GM19043 (cell line): ENCODE data around the gene PPP2R5A.
"Not testable (repeated sequence)": the region's sequence is repeated elsewhere in the genome, so short reads cannot be mapped to it uniquely, and the experiment has no call there.

Experiments
- ATAC-seq: cut with Tn5 transposase; IDR thresholded peaks from one replicate; pipeline ENCODE4 v1.9.1; 2021; ENCODE audit warnings: low read depth; ENCODE audit not compliant: unreplicated experiment

PPP2R5A gene

DNA sequence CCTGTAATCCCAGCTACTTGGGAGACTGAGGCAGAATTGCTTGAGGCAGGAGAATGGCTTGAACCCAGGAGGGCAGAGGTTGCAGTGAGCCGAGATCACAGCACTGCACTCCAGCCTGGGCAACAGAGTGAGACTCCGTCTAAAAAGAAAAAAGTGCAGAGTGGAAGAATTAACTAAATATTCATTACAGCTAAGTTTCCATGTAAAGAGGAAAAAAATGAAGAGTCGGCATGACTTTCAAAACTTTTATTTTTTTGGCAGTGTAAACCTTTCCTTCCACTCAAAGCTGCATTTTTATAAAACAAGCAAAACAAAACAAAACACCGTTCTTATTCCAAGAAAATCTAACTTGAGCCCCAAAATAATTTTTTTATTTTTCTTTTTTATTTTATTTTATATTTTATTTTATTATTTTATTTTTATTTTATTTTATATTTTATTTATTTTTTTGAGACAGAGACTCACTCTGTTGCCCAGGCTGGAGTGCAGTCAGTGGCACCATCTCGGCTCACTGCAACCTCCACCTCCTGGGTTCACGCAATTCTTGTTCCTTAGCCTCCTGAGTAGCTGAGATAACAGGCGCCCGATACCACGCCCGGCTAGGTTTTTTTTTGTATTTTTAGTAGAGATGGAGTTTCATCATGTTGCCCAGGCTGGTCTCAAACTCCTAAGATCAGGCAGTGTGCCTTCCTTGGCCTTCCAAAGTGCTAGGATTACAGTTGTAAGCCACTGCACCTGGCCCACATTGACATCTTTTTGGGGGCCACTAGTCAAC is 66.6 kb downstream of the PPP2R5A start:
- ATAC-seq, result no peak

DNA sequence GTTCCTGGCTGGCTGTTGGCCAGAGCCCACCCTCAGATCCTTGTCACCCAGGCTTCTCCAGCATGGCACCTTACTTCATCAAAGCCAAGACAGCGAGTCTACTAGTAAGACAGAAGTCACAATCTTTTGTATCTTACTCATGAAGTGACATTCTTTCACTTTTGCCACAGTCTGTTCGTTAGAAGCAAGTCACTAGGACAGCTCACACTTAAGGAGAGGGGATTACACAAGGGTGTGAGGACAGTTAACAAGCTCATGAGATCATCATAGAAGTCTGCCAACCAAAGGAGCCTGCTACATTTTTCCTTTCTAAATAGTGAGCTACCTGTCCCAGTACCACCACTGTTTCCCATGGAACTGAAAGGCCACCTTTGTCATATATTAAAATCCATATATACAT is 68.0 kb downstream of the PPP2R5A start:
- ATAC-seq, result no peak

GRCh38 chr1:212354464-212354863 is 69.3 kb downstream of the PPP2R5A start:
- no peak for ATAC-seq

GRCh38 chr1:212355230-212355969 is 70.2 kb downstream of the PPP2R5A start:
- no peak for ATAC-seq

- ATAC-seq, result no peak
These were observed 74.7 kb downstream of the PPP2R5A start for GRCh38 chr1:212359794-212360479.

- ATAC-seq, result no peak
These were observed 79.8 kb downstream of the PPP2R5A start for GRCh38 chr1:212364985-212365384.

DNA sequence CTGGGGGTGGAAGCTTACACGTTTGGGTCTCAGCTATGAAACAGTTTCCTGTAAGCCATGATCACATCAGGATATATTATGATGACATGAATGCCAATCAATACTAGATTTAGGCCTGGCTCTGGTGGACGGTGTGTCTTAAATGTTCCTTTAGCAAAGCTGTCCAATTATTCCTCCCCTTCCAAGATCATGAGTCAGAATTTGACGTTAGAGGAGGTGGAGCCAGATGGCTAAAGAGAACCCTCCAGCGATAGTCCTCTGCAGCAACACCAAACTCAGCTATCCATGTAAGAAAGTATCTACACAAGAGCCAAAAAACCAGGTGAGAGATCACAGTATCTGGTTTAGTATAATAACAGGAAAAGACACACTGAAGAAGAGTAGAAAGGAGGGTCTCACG is 81.7 kb downstream of the PPP2R5A start:
- ATAC-seq, result no peak

GRCh38 chr1:212367474-212368072 is 82.4 kb downstream of the PPP2R5A start:
- ATAC-seq, result no peak

DNA sequence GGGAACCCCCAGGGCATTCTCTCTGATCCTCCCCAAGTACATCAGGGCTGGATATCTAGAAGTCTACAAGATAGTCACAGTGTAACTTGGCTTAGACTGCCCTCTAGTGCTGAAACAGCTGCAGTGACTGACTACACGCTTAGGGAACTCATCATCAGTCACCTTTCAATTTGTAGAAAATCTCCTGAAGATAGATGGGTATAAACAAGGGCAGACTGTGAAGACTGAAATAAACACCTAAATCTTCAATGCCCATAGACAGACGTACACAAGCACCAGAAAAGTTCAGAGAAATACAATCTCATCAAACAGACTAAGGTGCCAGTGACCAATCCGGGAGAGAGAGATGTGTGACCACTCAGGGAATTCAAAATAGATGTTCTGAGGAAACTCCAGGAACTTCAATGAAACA is 82.9 kb downstream of the PPP2R5A start:
- ATAC-seq, result no peak

GRCh38 chr1:212375986-212376385 is 90.8 kb downstream of the PPP2R5A start:
- no peak for ATAC-seq

DNA sequence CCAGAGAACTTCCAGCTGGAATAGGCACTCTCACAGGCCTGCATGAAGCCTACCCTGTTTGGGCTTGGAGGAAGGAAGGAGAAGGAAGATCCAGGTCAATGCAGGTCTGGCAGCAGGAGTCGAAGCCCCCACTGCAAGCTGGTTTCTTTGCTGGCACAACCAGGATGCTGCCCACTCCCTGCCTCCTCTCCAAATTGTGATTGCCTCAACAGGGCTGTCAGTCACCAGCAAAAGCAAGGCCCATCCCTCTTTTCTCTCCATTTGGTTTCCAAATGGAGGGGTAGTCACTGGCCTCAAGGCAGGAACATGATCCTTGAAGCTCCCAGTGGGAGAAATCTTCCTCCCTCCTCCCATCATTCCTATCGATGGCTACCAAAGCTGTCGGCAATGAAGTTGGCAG is 92.4 kb downstream of the PPP2R5A start:
- ATAC-seq, result no peak

DNA sequence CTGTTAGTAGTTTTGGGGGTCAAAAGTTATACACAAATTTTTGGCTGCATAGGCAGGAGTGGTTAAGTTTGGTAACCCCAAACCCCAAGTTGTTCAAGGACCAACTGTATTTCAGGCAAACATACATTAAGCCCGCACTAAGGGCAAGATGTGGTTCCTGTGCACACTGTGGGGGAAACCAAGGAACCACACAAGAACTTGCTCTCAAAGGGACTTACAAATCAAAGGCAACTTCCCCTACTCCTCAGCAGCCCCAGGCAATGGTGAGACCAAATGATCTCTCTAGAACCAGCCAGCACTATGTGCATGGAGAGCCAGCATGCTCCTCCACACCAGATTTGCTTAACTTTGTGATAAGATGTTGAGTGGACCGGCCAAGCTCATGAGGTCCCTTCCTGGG is 94.2 kb downstream of the PPP2R5A start:
- ATAC-seq, result no peak

GRCh38 chr1:212381397-212382035 is 96.3 kb downstream of the PPP2R5A start:
- no peak for ATAC-seq

GRCh38 chr1:212386029-212386428 is 100.8 kb downstream of the PPP2R5A start:
- no peak for ATAC-seq

DNA sequence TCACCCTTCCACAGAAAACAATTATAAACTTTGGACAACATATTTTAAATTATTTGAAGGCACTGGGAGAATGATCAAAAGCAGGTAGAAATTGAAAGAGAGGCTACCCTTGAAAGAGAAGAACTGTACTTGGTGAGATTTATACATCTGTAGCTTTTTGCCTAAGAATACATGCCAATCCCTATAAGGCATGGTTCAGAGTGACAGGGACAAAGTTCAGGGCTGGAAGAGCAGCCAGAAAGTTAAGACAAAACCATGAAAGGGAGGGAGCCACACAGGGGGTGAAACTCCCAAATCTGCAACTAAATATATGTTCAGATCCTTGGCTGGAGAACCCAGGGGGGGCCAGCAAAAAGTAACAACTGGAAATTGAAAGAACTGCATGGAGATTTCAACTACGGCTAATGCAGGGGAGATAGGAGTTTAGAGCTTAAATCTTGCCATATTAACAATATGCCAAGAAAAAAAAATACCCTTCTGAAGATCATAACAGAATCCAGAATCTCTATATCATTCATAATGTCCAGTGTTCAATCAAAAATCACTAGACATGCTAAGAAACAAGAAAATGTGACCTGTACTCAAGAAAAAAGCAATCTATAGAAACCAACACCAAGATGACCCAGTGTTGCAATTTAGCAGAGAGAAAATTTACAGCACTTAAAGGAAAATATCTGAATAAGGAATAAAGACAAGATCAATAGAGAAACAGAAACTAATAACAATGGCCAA is 103.9 kb downstream of the PPP2R5A start:
- no peak for ATAC-seq

GRCh38 chr1:212395678-212396437 is 110.6 kb downstream of the PPP2R5A start:
- not testable (repeated sequence) for ATAC-seq

DNA sequence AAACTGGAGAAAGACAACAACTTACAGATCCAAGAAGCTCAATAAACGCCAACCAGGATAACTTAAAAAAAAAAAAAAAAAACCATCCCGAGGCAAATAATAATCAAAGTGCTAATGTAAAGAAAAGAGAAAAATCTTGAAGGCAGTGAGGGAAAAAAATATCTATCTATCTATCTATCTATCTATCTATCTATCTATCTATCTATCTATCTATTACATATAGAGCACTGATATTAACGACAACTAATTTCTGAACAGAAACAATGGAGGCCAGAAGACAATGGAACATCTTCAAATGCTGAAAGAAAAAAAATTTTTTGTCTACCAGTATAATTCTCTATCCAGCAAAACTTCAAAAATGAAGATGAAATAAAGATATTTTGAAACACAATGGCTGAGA is 111.4 kb downstream of the PPP2R5A start:
- no peak for ATAC-seq

DNA sequence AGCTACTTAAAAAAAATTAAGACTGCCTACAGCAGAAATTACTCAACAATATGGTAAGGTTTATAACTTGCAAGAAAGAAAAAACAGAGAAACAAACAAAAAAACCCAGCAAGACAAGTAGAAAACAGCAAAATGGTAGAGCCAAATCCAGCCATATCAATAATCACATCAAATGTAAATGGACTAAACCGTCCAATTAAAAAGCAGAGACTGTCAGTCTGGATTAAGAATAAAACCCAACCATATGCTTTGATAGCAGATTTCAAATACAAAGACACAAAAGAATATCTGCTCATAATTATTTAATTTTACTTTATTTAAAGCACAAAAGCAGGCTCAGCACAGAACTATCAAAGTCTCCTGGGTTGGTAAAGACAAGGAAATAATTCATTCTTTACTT is 112.0 kb downstream of the PPP2R5A start:
- ATAC-seq, result no peak

DNA sequence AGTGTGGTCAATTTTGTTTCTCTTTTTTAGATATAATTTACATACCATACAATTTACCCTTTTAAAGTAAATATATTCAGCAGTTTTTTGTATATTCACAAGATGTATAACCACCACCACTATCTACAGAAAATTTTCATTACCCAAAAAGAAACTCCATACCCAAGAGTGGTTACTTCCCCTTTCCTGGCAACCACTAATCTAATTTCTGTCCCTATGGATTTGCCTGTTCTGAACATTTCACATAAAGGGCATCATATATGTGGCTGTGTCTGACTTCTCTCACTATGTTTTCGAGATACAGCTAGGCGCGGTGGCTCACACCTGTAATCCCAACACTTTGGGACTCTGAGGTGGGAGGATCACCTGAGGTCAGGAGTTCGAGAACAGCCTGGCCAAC is 115.8 kb downstream of the PPP2R5A start:
- ATAC-seq, result no peak
